H9 (cell line): ENCODE results near the gene HPD. TPM values are rescaled to one million over a fixed set of nuclear protein-coding genes. Genes with fewer than 3 reads are reported as not detected.

ENCODE experiments used
- DNase-seq: peaks from one replicate; pipeline ENCODE4 v3.0.0-alpha.2; 2017
- H2AFZ ChIP-seq: one replicate; pipeline ENCODE4 v1.6.1; 2013; ENCODE audit warnings: mild to moderate bottlenecking, low read length, control low read depth, moderate library complexity
- H2AK5ac ChIP-seq: 2 replicates; pipeline ENCODE4 v1.6.1; 2013; ENCODE audit warnings: low read length, control low read depth, mixed read lengths; ENCODE audit not compliant: insufficient read length
- H2BK120ac ChIP-seq: one replicate; pipeline ENCODE4 v1.6.1; 2013; ENCODE audit warnings: low read depth, mild to moderate bottlenecking, low read length, control low read depth, inconsistent platforms; ENCODE audit not compliant: poor library complexity, severe bottlenecking
- H2BK12ac ChIP-seq: 2 replicates; pipeline ENCODE4 v1.6.1; 2013; ENCODE audit warnings: low read length, control low read depth, mixed read lengths, low read depth; ENCODE audit not compliant: insufficient read length
- H2BK15ac ChIP-seq: 2 replicates; pipeline ENCODE4 v1.6.1; 2013; ENCODE audit warnings: low read depth, low read length, control low read depth
- H2BK20ac ChIP-seq: one replicate; pipeline ENCODE4 v1.6.1; 2013; ENCODE audit warnings: low read depth, mild to moderate bottlenecking, low read length, control low read depth, inconsistent platforms; ENCODE audit not compliant: poor library complexity, severe bottlenecking
- H2BK5ac ChIP-seq: 2 replicates; pipeline ENCODE4 v1.6.1; 2013; ENCODE audit warnings: low read length, control low read depth, mixed read lengths; ENCODE audit not compliant: insufficient read length
- H3K14ac ChIP-seq: 2 replicates; pipeline ENCODE4 v1.6.1; 2013; ENCODE audit warnings: low read length, control low read depth; ENCODE audit not compliant: insufficient read depth
- H3K18ac ChIP-seq: 2 replicates; pipeline ENCODE4 v1.6.1; 2013; ENCODE audit warnings: low read depth, mild to moderate bottlenecking, mixed read lengths, low read length, control low read depth; ENCODE audit not compliant: insufficient read length
- H3K23ac ChIP-seq: 2 replicates; pipeline ENCODE4 v1.6.1; 2013; ENCODE audit warnings: low read length, control low read depth, mixed read lengths, low read depth; ENCODE audit not compliant: insufficient read length
- H3K23me2 ChIP-seq: 2 replicates; pipeline ENCODE4 v1.6.1; 2013; ENCODE audit warnings: low read depth, mild to moderate bottlenecking, mixed read lengths, low read length, control low read depth; ENCODE audit not compliant: insufficient read length, poor library complexity, severe bottlenecking
- H3K27ac ChIP-seq: 2 replicates; pipeline ENCODE4 v1.5.1; 2013; ENCODE audit warnings: low read length, control low read depth, mixed read lengths, low read depth; ENCODE audit not compliant: insufficient read length
- H3K27me3 ChIP-seq: 2 replicates; pipeline ENCODE4 v1.6.1; 2013; ENCODE audit warnings: low read length, control low read depth, inconsistent platforms; ENCODE audit not compliant: insufficient read depth
- H3K4ac ChIP-seq: 2 replicates; pipeline ENCODE4 v1.6.1; 2013; ENCODE audit warnings: low read depth, mild to moderate bottlenecking, control low read depth, inconsistent platforms, low read length, moderate library complexity
- H3K4me1 ChIP-seq: 2 replicates; pipeline ENCODE4 v1.6.1; 2013; ENCODE audit warnings: low read length, control low read depth, inconsistent platforms; ENCODE audit not compliant: insufficient read depth
- H3K4me2 ChIP-seq: 2 replicates; pipeline ENCODE4 v1.6.1; 2013; ENCODE audit warnings: low read length, control low read depth, mixed read lengths; ENCODE audit not compliant: insufficient read length, insufficient read depth
- H3K56ac ChIP-seq: 2 replicates; pipeline ENCODE4 v1.6.1; 2013; ENCODE audit warnings: low read depth, mild to moderate bottlenecking, mixed read lengths, low read length, control low read depth; ENCODE audit not compliant: insufficient read length
- H3K79me1 ChIP-seq: 2 replicates; pipeline ENCODE4 v1.6.1; 2013; ENCODE audit warnings: low read depth, mild to moderate bottlenecking, moderate library complexity, low read length, control low read depth, inconsistent platforms; ENCODE audit not compliant: insufficient read depth, poor library complexity, severe bottlenecking
- H3K79me2 ChIP-seq: 2 replicates; pipeline ENCODE4 v1.6.1; 2013; ENCODE audit warnings: low read length, control low read depth, inconsistent platforms; ENCODE audit not compliant: insufficient read depth
- H3K9ac ChIP-seq: 2 replicates; pipeline ENCODE4 v1.6.1; 2013; ENCODE audit warnings: low read length, control low read depth, mixed read lengths; ENCODE audit not compliant: insufficient read length; ENCODE audit errors: extremely low read depth
- H3K9me3 ChIP-seq: one replicate; pipeline ENCODE4 v1.6.1; 2013; ENCODE audit warnings: low read depth, low read length, inconsistent platforms; ENCODE audit not compliant: control insufficient read depth
- H3T11ph ChIP-seq: one replicate; pipeline ENCODE4 v1.6.1; 2013; ENCODE audit warnings: mild to moderate bottlenecking, low read length, control low read depth, inconsistent platforms
- H4K20me1 ChIP-seq: one replicate; pipeline ENCODE4 v1.6.1; 2013; ENCODE audit not compliant: control insufficient read depth, insufficient read length, insufficient read depth
- H4K5ac ChIP-seq: 2 replicates; pipeline ENCODE4 v1.6.1; 2013; ENCODE audit warnings: low read depth, mild to moderate bottlenecking, mixed read lengths, low read length, control low read depth; ENCODE audit not compliant: insufficient read length
- H4K8ac ChIP-seq: replicated peaks from 2 replicates; pipeline ENCODE4 v1.6.1; 2013; ENCODE audit warnings: low read length, control low read depth, mixed read lengths, low read depth; ENCODE audit not compliant: insufficient read length
- H4K91ac ChIP-seq: 2 replicates; pipeline ENCODE4 v1.6.1; 2013; ENCODE audit warnings: low read depth, mild to moderate bottlenecking, moderate library complexity, mixed read lengths, low read length, control low read depth; ENCODE audit not compliant: insufficient read length
- H3K27ac Mint-ChIP-seq, 3 experiments: 2 replicates in 2 of 3; 3 replicates in 1 of 3; pipeline ENCODE4 v1.8.0; 2020 to 2021; ENCODE audit warnings: mixed read lengths in 3 of 3, mild to moderate bottlenecking in 1 of 3, moderate library complexity in 1 of 3
- H3K27me3 Mint-ChIP-seq: 2 replicates; pipeline ENCODE4 v1.8.0; 2021; ENCODE audit warnings: low read depth, mild to moderate bottlenecking, moderate library complexity, mixed read lengths
- H3K36me3 Mint-ChIP-seq, 3 experiments: 2 replicates in 2 of 3; 3 replicates in 1 of 3; pipeline ENCODE4 v1.8.0; 2020 to 2021; ENCODE audit warnings: low read depth in 3 of 3, mixed read lengths in 3 of 3; ENCODE audit not compliant: insufficient read depth in 1 of 3
- H3K4me1 Mint-ChIP-seq, 2 experiments: 2 replicates each; pipeline ENCODE4 v1.8.0; 2020; ENCODE audit warnings: mixed read lengths in 2 of 2
- H3K4me3 Mint-ChIP-seq, 2 experiments: 2 replicates in 1 of 2; 3 replicates in 1 of 2; pipeline ENCODE4 v1.8.0; 2020 to 2021; ENCODE audit warnings: mild to moderate bottlenecking in 2 of 2, mixed read lengths in 2 of 2, moderate library complexity in 1 of 2
- H3K9me3 Mint-ChIP-seq, 2 experiments: 2 replicates in 1 of 2; 3 replicates in 1 of 2; pipeline ENCODE4 v1.8.0; 2020; ENCODE audit warnings: mild to moderate bottlenecking in 2 of 2, mixed read lengths in 2 of 2, moderate library complexity in 1 of 2
- WGBS: extraction: QIAGEN DNeasy Blood & Tissue Kit; methylation state at CpG from one replicate; pipeline ENCODE4 v1.1.7; 2013; ENCODE audit warnings: missing lambda C conversion rate, low lambda C conversion rate, mixed read lengths; ENCODE audit not compliant: insufficient read length; ENCODE audit errors: extremely low coverage; 5-methylcytosine and 5-hydroxymethylcytosine counted together
- total RNA-seq: library from RNA; stranded (reverse); gene quantifications from 2 replicates; pipeline ENCODE4 v1.2.1, GENCODE V29; 2021
- TF ChIP-seq, protein P1 (sequence below): fragments of 200-600 bp; sonication (generic); conservative IDR thresholded peaks from 3 replicates; pipeline ENCODE4 v1.8.0; 2021; ENCODE audit warnings: antibody characterized with exemption, mild to moderate bottlenecking

The HPD gene
- total RNA-seq, 1 experiment from 2014 or later = not detected

- no peaks in the 10 kb centered on the region for H3K23me2 ChIP-seq
- DNase-seq = no peak
- no peak overlapping the region for H2BK12ac ChIP-seq
- no peak overlapping the region for H3K9ac ChIP-seq
- no peak overlapping the region for H3K18ac ChIP-seq
- H4K91ac ChIP-seq = no peak overlapping the region
- no peak overlapping the region for H3K27ac ChIP-seq
- no peak overlapping the region for H2BK20ac ChIP-seq
- no peak overlapping the region for H3K4me2 ChIP-seq
- no peak overlapping the region for H3T11ph ChIP-seq
- no peak overlapping the region for H3K4ac ChIP-seq
- H3K27me3 ChIP-seq = no peaks in the 10 kb centered on the region
- H4K8ac ChIP-seq = no peak overlapping the region
- TF ChIP-seq, protein P1, sequence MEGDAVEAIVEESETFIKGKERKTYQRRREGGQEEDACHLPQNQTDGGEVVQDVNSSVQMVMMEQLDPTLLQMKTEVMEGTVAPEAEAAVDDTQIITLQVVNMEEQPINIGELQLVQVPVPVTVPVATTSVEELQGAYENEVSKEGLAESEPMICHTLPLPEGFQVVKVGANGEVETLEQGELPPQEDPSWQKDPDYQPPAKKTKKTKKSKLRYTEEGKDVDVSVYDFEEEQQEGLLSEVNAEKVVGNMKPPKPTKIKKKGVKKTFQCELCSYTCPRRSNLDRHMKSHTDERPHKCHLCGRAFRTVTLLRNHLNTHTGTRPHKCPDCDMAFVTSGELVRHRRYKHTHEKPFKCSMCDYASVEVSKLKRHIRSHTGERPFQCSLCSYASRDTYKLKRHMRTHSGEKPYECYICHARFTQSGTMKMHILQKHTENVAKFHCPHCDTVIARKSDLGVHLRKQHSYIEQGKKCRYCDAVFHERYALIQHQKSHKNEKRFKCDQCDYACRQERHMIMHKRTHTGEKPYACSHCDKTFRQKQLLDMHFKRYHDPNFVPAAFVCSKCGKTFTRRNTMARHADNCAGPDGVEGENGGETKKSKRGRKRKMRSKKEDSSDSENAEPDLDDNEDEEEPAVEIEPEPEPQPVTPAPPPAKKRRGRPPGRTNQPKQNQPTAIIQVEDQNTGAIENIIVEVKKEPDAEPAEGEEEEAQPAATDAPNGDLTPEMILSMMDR = no peak
- no peaks in the 10 kb centered on the region for H3K79me2 ChIP-seq
- WGBS = no CpG with 5 or more reads among the region's 13 CpGs
- H3K79me1 ChIP-seq = no peaks in the 10 kb centered on the region
- Mint-ChIP-seq H3K27me3 (no peaks in the 10 kb centered on the region), H3K36me3 (no peaks in the 10 kb centered on the region), H3K4me3 (peak overlapping the region in 1 of 2 experiments; percentile 41; a peak in 1 of 5 replicates), H3K27ac (peak overlapping the region in 1 of 3 experiments; percentile 27; a peak in 2 of 7 replicates), H3K4me1 (no peaks in the 10 kb centered on the region), H3K9me3 (no peaks in the 10 kb centered on the region)
- H3K23ac ChIP-seq = no peak overlapping the region
- H2BK15ac ChIP-seq = no peak overlapping the region
- no peak overlapping the region for H2AFZ ChIP-seq
- H3K9me3 ChIP-seq = no peaks in the 10 kb centered on the region
- no peaks in the 10 kb centered on the region for H3K4me1 ChIP-seq
- H3K56ac ChIP-seq = no peak overlapping the region
- no peak overlapping the region for H2AK5ac ChIP-seq
- no peak overlapping the region for H2BK120ac ChIP-seq
- no peak overlapping the region for H2BK5ac ChIP-seq
- H4K20me1 ChIP-seq = no peaks in the 10 kb centered on the region
- H3K14ac ChIP-seq = no peak overlapping the region
- no peak overlapping the region for H4K5ac ChIP-seq
These were observed 9.0 kb downstream of the HPD start for GRCh38 chr12:121849665-121850064.
